HepG2 (cell line): ENCODE measurements around the gene OPRL1. TPM values are rescaled to one million over a fixed set of nuclear protein-coding genes. Genes with fewer than 3 reads are reported as not detected.
A peak's percentile ranks its signal among the peaks of the same experiment; 100 is the strongest.

Source experiments
- BCLAF1 ChIP-seq: fragments of 450-650 bp; IDR thresholded peaks from 2 replicates; pipeline ENCODE4 v1.6.1; 2017; ENCODE audit warnings: mild to moderate bottlenecking
- CBX1 ChIP-seq: IDR thresholded peaks from one replicate; pipeline ENCODE4 v1.6.1; 2016; ENCODE audit warnings: antibody characterized with exemption, low read depth
- MEIS2 ChIP-seq: sonication (generic); formaldehyde crosslinking; IDR thresholded peaks from 2 replicates; pipeline ENCODE4 v1.9.0; 2021; ENCODE audit warnings: mild to moderate bottlenecking, missing genetic modification reagents
- NRL ChIP-seq: sonication (generic); formaldehyde crosslinking; IDR thresholded peaks from 2 replicates; pipeline ENCODE4 v1.5.0; 2020; ENCODE audit warnings: missing genetic modification reagents, mild to moderate bottlenecking, moderate library complexity, borderline replicate concordance
- PHF8 ChIP-seq: sonication (generic); formaldehyde crosslinking; IDR thresholded peaks from 2 replicates; pipeline ENCODE4 v1.5.0; 2020; ENCODE audit warnings: missing genetic modification reagents
- PRPF4 ChIP-seq: fragments of 200-400 bp; formaldehyde crosslinking; IDR thresholded peaks from 2 replicates; pipeline ENCODE4 v1.6.1; 2016; ENCODE audit warnings: low read length, low read depth; ENCODE audit not compliant: poor library complexity, severe bottlenecking
- RFXANK ChIP-seq: IDR thresholded peaks from 2 replicates; pipeline ENCODE4 v1.6.1; 2016
- ZFP36 ChIP-seq: fragments of 150-350 bp; IDR thresholded peaks from 2 replicates; pipeline ENCODE4 v1.6.1; 2018; ENCODE audit warnings: borderline replicate concordance, low read length, low read depth; ENCODE audit not compliant: partially characterized antibody
- ZNF143 ChIP-seq: sonication (generic); formaldehyde crosslinking; IDR thresholded peaks from 2 replicates; pipeline ENCODE4 v1.4.0; 2020; ENCODE audit warnings: missing genetic modification reagents
- ZNF276 ChIP-seq: sonication (generic); formaldehyde crosslinking; IDR thresholded peaks from 2 replicates; pipeline ENCODE4 v1.4.0; 2020; ENCODE audit warnings: mild to moderate bottlenecking, low read depth, missing genetic modification reagents
- ZNF318 ChIP-seq: sonication (generic); formaldehyde crosslinking; IDR thresholded peaks from 2 replicates; pipeline ENCODE4 v1.4.0; 2020; ENCODE audit warnings: mild to moderate bottlenecking, missing genetic modification reagents
- ZNF441 ChIP-seq: sonication (generic); formaldehyde crosslinking; IDR thresholded peaks from 2 replicates; pipeline ENCODE4 v1.7.0; 2021; ENCODE audit warnings: missing genetic modification reagents, borderline replicate concordance
- polyA plus RNA-seq, 8 experiments: library from polyadenylated mRNA; depleted of rRNA in 3 of 8; stranded (reverse) in 7 of 8; unstranded in 1 of 8; fragments of >200 nt; fragmentation: Illumina TruSeq in 4 of 8; extraction: Trizol in 4 of 8; gene quantifications; 2 replicates each; pipeline versions ENCODE4 v1.2.1 to v1.2.3, GENCODE V29; 2011 to 2016; ENCODE audit warnings: low read depth in 4 of 8, missing spikeins in 1 of 8, mixed read lengths in 1 of 8; ENCODE audit not compliant: insufficient read depth in 1 of 8
- total RNA-seq, 5 experiments: library from RNA; depleted of rRNA; stranded (reverse); fragments of >200 nt; fragmentation: Illumina TruSeq; extraction: Trizol; gene quantifications; 2 replicates each; pipeline ENCODE4 v1.2.3, GENCODE V29; 2016; ENCODE audit warnings: low read depth in 1 of 5
- TF ChIP-seq, protein P1 (sequence below): IDR thresholded peaks from 2 replicates; pipeline ENCODE4 v1.6.1; 2016; ENCODE audit warnings: mild to moderate bottlenecking

The OPRL1 gene
- total and polyA plus RNA-seq, 2 of the 13 experiments (the other 11 are each of a cell fraction or from before 2014, with no cell fraction given): 0.35 to 0.71 TPM

DNA sequence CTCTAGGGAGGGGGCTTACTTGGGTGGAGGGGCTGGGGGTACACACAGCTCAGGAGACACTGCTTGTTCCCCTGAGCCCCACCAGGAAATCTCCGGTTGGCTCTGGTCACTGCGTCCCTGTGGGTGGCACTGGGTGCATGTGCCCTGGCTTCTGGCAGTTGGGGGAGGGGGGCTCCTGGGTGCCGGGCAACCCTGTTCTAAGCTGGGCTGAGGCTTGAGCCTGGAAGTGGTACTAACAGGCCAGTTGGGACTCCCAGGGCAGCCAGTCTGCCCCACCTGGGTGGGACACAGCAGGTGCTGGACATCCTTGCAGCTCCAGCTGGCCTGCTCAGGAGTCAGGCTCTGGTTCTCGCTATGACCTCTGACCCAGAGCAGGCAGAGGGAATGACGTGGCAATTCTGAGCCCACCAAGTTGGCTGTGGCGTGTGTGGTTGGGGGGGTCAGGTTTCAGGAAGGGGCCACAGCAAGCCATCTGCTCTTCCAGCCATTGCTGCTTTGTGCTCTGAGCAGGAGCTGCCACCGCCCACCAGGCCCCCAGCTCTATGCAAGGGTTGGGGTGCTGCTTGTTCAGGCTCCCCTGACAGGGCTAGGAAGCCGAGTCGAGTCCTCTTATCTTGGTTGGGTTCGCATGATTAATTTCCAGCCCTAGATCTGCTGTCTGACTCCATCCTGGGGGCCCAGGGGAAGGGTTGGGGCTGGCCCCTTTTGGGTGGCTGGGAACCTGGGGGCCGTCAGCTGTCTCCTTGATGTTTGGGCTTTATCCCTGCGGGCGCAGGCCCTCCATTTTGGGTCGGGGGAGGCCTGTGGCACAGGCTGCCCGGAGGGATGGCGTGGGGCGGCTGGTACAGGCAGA lies 43.3 kb upstream of the OPRL1 start (continued):
- TF ChIP-seq ZNF318 (CRISPR knock-in tag): no peak
- TF ChIP-seq RFXANK (CRISPR knock-in tag): 0 out of 2 replicates have a peak, but pooled peaks have one; percentile 25
- TF ChIP-seq CBX1: no peak
- TF ChIP-seq ZNF143 (CRISPR knock-in tag): no peak; the same call in 1 of the 2 replicates
- peak; percentile 43 for TF ChIP-seq PHF8
- no peak for TF ChIP-seq NRL (CRISPR knock-in tag)
- no peak for TF ChIP-seq BCLAF1
- no peak for TF ChIP-seq ZFP36
- no peak; the same call in 1 of the 2 replicates for TF ChIP-seq ZNF441
- TF ChIP-seq MEIS2 (CRISPR knock-in tag): no peak; the same call in 1 of the 2 replicates
- TF ChIP-seq, protein P1, sequence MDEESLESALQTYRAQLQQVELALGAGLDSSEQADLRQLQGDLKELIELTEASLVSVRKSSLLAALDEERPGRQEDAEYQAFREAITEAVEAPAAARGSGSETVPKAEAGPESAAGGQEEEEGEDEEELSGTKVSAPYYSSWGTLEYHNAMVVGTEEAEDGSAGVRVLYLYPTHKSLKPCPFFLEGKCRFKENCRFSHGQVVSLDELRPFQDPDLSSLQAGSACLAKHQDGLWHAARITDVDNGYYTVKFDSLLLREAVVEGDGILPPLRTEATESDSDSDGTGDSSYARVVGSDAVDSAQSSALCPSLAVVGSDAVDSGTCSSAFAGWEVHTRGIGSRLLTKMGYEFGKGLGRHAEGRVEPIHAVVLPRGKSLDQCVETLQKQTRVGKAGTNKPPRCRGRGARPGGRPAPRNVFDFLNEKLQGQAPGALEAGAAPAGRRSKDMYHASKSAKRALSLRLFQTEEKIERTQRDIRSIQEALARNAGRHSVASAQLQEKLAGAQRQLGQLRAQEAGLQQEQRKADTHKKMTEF (CRISPR knock-in tag): peak; percentile 32; the same call in 1 of the 2 replicates
- no peak for TF ChIP-seq PRPF4
- TF ChIP-seq ZNF276 (CRISPR knock-in tag): no peak
